Right cardiac atrium (tissue), 5 donors: ENCODE measurements around the gene NELFA. TPM values are rescaled to one million over a fixed set of nuclear protein-coding genes. Genes with fewer than 3 reads are reported as not detected.
A peak's percentile ranks its signal among the peaks of the same experiment; 100 is the strongest.

Source experiments
- ATAC-seq, 2 donors: fragments of 200-7000 bp; cut with Tn5 transposase; one replicate each; pipeline versions ENCODE4 v1.8.0 to v1.9.1; 2020; ENCODE audit warnings: moderate library complexity in 2 of 2, mild to moderate bottlenecking in 1 of 2
- DNase-seq, 3 donors: peaks; one replicate each; pipeline ENCODE4 v3.0.0-alpha.2; 2020
- H3K27ac ChIP-seq: one replicate; pipeline ENCODE4 v1.5.1; 2013; ENCODE audit warnings: mild to moderate bottlenecking, low read length, control low read depth, moderate library complexity
- H3K27me3 ChIP-seq: one replicate; pipeline ENCODE4 v1.6.1; 2013; ENCODE audit not compliant: control insufficient read depth, insufficient read depth
- H3K4me1 ChIP-seq: one replicate; pipeline ENCODE4 v1.6.1; 2013; ENCODE audit warnings: low read length; ENCODE audit not compliant: control insufficient read depth, insufficient read depth
- H3K4me3 ChIP-seq: one replicate; pipeline ENCODE4 v1.5.1; 2013; ENCODE audit warnings: low read length, control low read depth
- H3K9me3 ChIP-seq: one replicate; pipeline ENCODE4 v1.6.1; 2013; ENCODE audit warnings: low read length; ENCODE audit not compliant: control insufficient read depth
- WGBS: extraction: QIAGEN DNeasy Blood & Tissue Kit; methylation state at CpG from one replicate; pipeline ENCODE4 v1.1.7; 2013; 5-methylcytosine and 5-hydroxymethylcytosine counted together
- intact Hi-C, 4 donors: fragments of 100-400 bp; cut with DNase I; formaldehyde crosslinking; loops; one replicate each; pipeline versions ENCODE4 v1.11.0 to v1.14.0; 2022 to 2023
- polyA plus RNA-seq: library from polyadenylated mRNA; stranded (reverse); fragments of 200-250 nt; gene quantifications from one replicate; pipeline ENCODE4 v1.2.3, GENCODE V29; 2013
- total RNA-seq, 4 donors: library from RNA; stranded (reverse); fragmentation: NEBNext Ultra II Directional; extraction: Animal tissue kit (Norgen Biotek cat#: 25700); gene quantifications; one replicate each; pipeline ENCODE4 v1.2.1, GENCODE V29; 2021
- donor health status: healthy with polysubstance abuse.
- donor health status: DM: no; HTN: yes; CAD: no.
- donor health status: DM: no; HTN: no; CAD: no.
- donor health status: DM: no; HTN: yes; CAD: no; lungs with severe emphysema.
- donor health status: DM: yes; HTN: yes; CAD: no.

NELFA gene
- total and polyA plus RNA-seq, 5 donors = 11.2 to 14.9 (median 12.6) TPM

GRCh38 chr4:1993169-1993516, 15.6 kb downstream of the NELFA start:
- Histone ChIP-seq H3K4me1 (no peaks in the 10 kb centered on the region), H3K4me3 (no peak overlapping the region), H3K27me3 (no peaks in the 10 kb centered on the region), H3K9me3 (no peaks in the 10 kb centered on the region), H3K27ac (no peak overlapping the region)
- ATAC-seq = no peak
- no peak for DNase-seq
- intact Hi-C loops = no loop called here
- 80% methylated on average over 19 of the region's 19 CpGs for WGBS

- intact Hi-C loops = no loop called here
- Histone ChIP-seq H3K4me1 (no peaks in the 10 kb centered on the region), H3K27ac (no peak overlapping the region), H3K27me3 (no peaks in the 10 kb centered on the region), H3K9me3 (no peaks in the 10 kb centered on the region), H3K4me3 (no peak overlapping the region)
- peak; percentile 33 to 56 for ATAC-seq
- peak in 1 of 3 donors; percentile 67 for DNase-seq
- 75% methylated on average over 45 of the region's 45 CpGs for WGBS
These were observed 16.2 kb downstream of the NELFA start for GRCh38 chr4:1992468-1993168.

GRCh38 chr4:1991596-1992434, 17.0 kb downstream of the NELFA start:
- DNase-seq = peak in 1 of 3 donors; percentile 48
- H3K27me3 ChIP-seq = no peaks in the 10 kb centered on the region
- H3K27ac ChIP-seq = no peak overlapping the region
- no peaks in the 10 kb centered on the region for H3K9me3 ChIP-seq
- H3K4me3 ChIP-seq = no peak overlapping the region
- 91% methylated on average over 37 of the region's 37 CpGs for WGBS
- ATAC-seq = peak; percentile 22 to 27
- H3K4me1 ChIP-seq = no peaks in the 10 kb centered on the region
- intact Hi-C loops = no loop called here

GRCh38 chr4:1991087-1991486, 17.7 kb downstream of the NELFA start:
- 94% methylated on average over 11 of the region's 11 CpGs for WGBS

GRCh38 chr4:1990676-1991075, 18.1 kb downstream of the NELFA start:
- WGBS = 91% methylated on average over 5 of the region's 5 CpGs
- intact Hi-C loops = no loop called here
- Histone ChIP-seq H3K27me3 (no peaks in the 10 kb centered on the region), H3K4me3 (no peak overlapping the region), H3K4me1 (no peaks in the 10 kb centered on the region), H3K27ac (no peak overlapping the region), H3K9me3 (no peaks in the 10 kb centered on the region)
- no peak for ATAC-seq
- no peak for DNase-seq

More at GRCh38 chr4:1991087-1991486, 17.7 kb downstream of the NELFA start:
- Histone ChIP-seq H3K4me3 (no peak overlapping the region), H3K4me1 (no peaks in the 10 kb centered on the region), H3K9me3 (no peaks in the 10 kb centered on the region), H3K27me3 (no peaks in the 10 kb centered on the region), H3K27ac (no peak overlapping the region)
- intact Hi-C loops = no loop called here
- DNase-seq = peak in 1 of 3 donors; percentile 23
- no peak for ATAC-seq

GRCh38 chr4:1990348-1990645, 18.5 kb downstream of the NELFA start:
- no peaks in the 10 kb centered on the region for H3K27me3 ChIP-seq
- H3K27ac ChIP-seq = no peak overlapping the region
- no peak overlapping the region for H3K4me3 ChIP-seq
- H3K9me3 ChIP-seq = no peaks in the 10 kb centered on the region
- ATAC-seq (no peak), DNase-seq (peak in 2 of 3 donors; percentile 20 to 28)
- 88% methylated on average over 10 of the region's 10 CpGs for WGBS
- intact Hi-C loops = no loop called here
- H3K4me1 ChIP-seq = no peaks in the 10 kb centered on the region

- intact Hi-C loops = no loop called here
- whole genome bisulfite sequencing = 94% methylated on average over 33 of the region's 33 CpGs
These were observed 19.0 kb downstream of the NELFA start for GRCh38 chr4:1989533-1990347.

GRCh38 chr4:1988327-1988724, 20.4 kb downstream of the NELFA start:
- WGBS = 92% methylated on average over 12 of the region's 12 CpGs
- intact Hi-C loops = no loop called here
- Histone ChIP-seq H3K4me1 (no peaks in the 10 kb centered on the region), H3K4me3 (no peak overlapping the region), H3K9me3 (no peaks in the 10 kb centered on the region), H3K27ac (no peak overlapping the region), H3K27me3 (no peaks in the 10 kb centered on the region)
- ATAC-seq (no peak), DNase-seq (no peak)

More at GRCh38 chr4:1989533-1990347, 19.0 kb downstream of the NELFA start:
- Histone ChIP-seq H3K27me3 (no peaks in the 10 kb centered on the region), H3K4me1 (no peaks in the 10 kb centered on the region), H3K27ac (no peak overlapping the region), H3K4me3 (no peak overlapping the region), H3K9me3 (no peaks in the 10 kb centered on the region)
- DNase-seq (peak in 2 of 3 donors; percentile 42 to 50), ATAC-seq (no peak)

- 93% methylated on average over 26 of the region's 26 CpGs for WGBS
These were observed 20.9 kb downstream of the NELFA start for GRCh38 chr4:1987721-1988326.

GRCh38 chr4:1987296-1987695, 21.5 kb downstream of the NELFA start:
- ATAC-seq = no peak
- H3K27ac ChIP-seq = no peak overlapping the region
- peak in 1 of 3 donors; percentile 41 for DNase-seq
- H3K9me3 ChIP-seq = no peaks in the 10 kb centered on the region
- H3K4me1 ChIP-seq = no peaks in the 10 kb centered on the region
- no peak overlapping the region for H3K4me3 ChIP-seq
- H3K27me3 ChIP-seq = no peaks in the 10 kb centered on the region
- 91% methylated on average over 19 of the region's 19 CpGs for WGBS
- intact Hi-C loops = no loop called here

More at GRCh38 chr4:1987721-1988326, 20.9 kb downstream of the NELFA start:
- Histone ChIP-seq H3K27ac (no peak overlapping the region), H3K4me3 (no peak overlapping the region), H3K4me1 (no peaks in the 10 kb centered on the region), H3K27me3 (no peaks in the 10 kb centered on the region), H3K9me3 (no peaks in the 10 kb centered on the region)
- DNase-seq = no peak
- intact Hi-C loops = no loop called here
- no peak for ATAC-seq
